A549 (cell line): ENCODE measurements around the gene ITGB1BP1.

Experiments
- BHLHE40 ChIP-seq: IDR thresholded peaks from 2 replicates; pipeline ENCODE4 v1.6.1; 2012; ENCODE audit warnings: low read depth, low read length, inconsistent platforms
- CBX8 ChIP-seq: fragments of 200-600 bp; sonication (generic); IDR thresholded peaks from 2 replicates; pipeline ENCODE4 v1.6.1; 2016
- CHD4 ChIP-seq: fragments of 200-600 bp; sonication (generic); IDR thresholded peaks from 2 replicates; pipeline ENCODE4 v1.6.1; 2016; ENCODE audit warnings: antibody characterized with exemption, mild to moderate bottlenecking, borderline replicate concordance
- HOXA7 ChIP-seq: fragments of 250-450 bp; sonication (Bioruptor Pico); IDR thresholded peaks from 2 replicates; pipeline ENCODE4 v1.5.0; 2020; ENCODE audit warnings: mild to moderate bottlenecking, moderate library complexity
- KDM1A ChIP-seq: fragments of 200-600 bp; sonication (generic); IDR thresholded peaks from 2 replicates; pipeline ENCODE4 v1.6.1; 2016; ENCODE audit warnings: low read depth, mild to moderate bottlenecking
- NFE2L2 ChIP-seq: fragments of 150-350 bp; conservative IDR thresholded peaks from 2 replicates; pipeline ENCODE4 v1.6.1; 2014; ENCODE audit warnings: low read length
- POLR2A ChIP-seq: IDR thresholded peaks from 2 replicates; pipeline ENCODE4 v1.6.1; 2012; ENCODE audit warnings: mild to moderate bottlenecking, low read length
- SMC3 ChIP-seq: fragments of >200 bp; sonication (Bioruptor Twin); formaldehyde crosslinking; IDR thresholded peaks from 3 replicates; pipeline ENCODE4 v1.6.1; 2018; ENCODE audit warnings: inconsistent platforms
- TF ChIP-seq, protein P1 (sequence below): fragments of 450-650 bp; IDR thresholded peaks from 2 replicates; pipeline ENCODE4 v1.6.1; 2014; ENCODE audit warnings: antibody characterized with exemption

GRCh38 chr2:9379391-9379755 is 44.0 kb downstream of the ITGB1BP1 start:
- TF ChIP-seq POLR2A, result no peak
- no peak for TF ChIP-seq BHLHE40
- TF ChIP-seq, protein P1, sequence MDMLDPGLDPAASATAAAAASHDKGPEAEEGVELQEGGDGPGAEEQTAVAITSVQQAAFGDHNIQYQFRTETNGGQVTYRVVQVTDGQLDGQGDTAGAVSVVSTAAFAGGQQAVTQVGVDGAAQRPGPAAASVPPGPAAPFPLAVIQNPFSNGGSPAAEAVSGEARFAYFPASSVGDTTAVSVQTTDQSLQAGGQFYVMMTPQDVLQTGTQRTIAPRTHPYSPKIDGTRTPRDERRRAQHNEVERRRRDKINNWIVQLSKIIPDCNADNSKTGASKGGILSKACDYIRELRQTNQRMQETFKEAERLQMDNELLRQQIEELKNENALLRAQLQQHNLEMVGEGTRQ, result no peak
- no peak for TF ChIP-seq HOXA7 (CRISPR knock-in tag)
- TF ChIP-seq NFE2L2, result no peak
- no peak for TF ChIP-seq CHD4
- no peak for TF ChIP-seq SMC3
- no peak for TF ChIP-seq KDM1A
- TF ChIP-seq CBX8, result no peak
